GM10266 (cell line): ENCODE measurements around the gene GPR89B.
"Not testable (repeated sequence)": the region's sequence is repeated elsewhere in the genome, so short reads cannot be mapped to it uniquely, and the experiment has no call there.

Source experiments
- DNase-seq: peaks from one replicate; pipeline ENCODE4 v3.0.0; 2012; ENCODE audit errors: extremely low spot score
- CTCF ChIP-seq: IDR thresholded peaks from 2 replicates; pipeline ENCODE4 v1.5.1; 2012; ENCODE audit warnings: mild to moderate bottlenecking, low read depth; ENCODE audit not compliant: control insufficient read depth, insufficient read depth; ENCODE audit errors: missing control alignments

GPR89B gene

GRCh38 chr1:147985374-147985773 lies 57.2 kb downstream of the GPR89B start:
- not testable (repeated sequence) for DNase-seq

- DNase-seq = not testable (repeated sequence)
Observed at GRCh38 chr1:147987893-147988292, 59.7 kb downstream of the GPR89B start.

GRCh38 chr1:147992916-147993315 lies 64.7 kb downstream of the GPR89B start:
- DNase-seq = not testable (repeated sequence)

- DNase-seq = not testable (repeated sequence)
Observed at GRCh38 chr1:147993400-147993799, 65.2 kb downstream of the GPR89B start.

GRCh38 chr1:147993825-147994615 lies 65.8 kb downstream of the GPR89B start:
- DNase-seq = not testable (repeated sequence)

GRCh38 chr1:147996088-147996487 lies 67.9 kb downstream of the GPR89B start:
- DNase-seq = not testable (repeated sequence)

- DNase-seq = not testable (repeated sequence)
Observed at GRCh38 chr1:148007724-148008123, 79.5 kb downstream of the GPR89B start.

GRCh38 chr1:148010527-148010926 lies 82.3 kb downstream of the GPR89B start:
- no peak for DNase-seq
- no peak for TF ChIP-seq CTCF

- DNase-seq = not testable (repeated sequence)
Observed at GRCh38 chr1:148013177-148014144, 85.2 kb downstream of the GPR89B start.

GRCh38 chr1:148014289-148015200 lies 86.3 kb downstream of the GPR89B start:
- DNase-seq = not testable (repeated sequence)

GRCh38 chr1:148024918-148025317 lies 96.7 kb downstream of the GPR89B start:
- not testable (repeated sequence) for DNase-seq

- DNase-seq = not testable (repeated sequence)
Observed at GRCh38 chr1:148027004-148027403, 98.8 kb downstream of the GPR89B start.

GRCh38 chr1:148032247-148032646 lies 104.0 kb downstream of the GPR89B start:
- not testable (repeated sequence) for DNase-seq

- not testable (repeated sequence) for DNase-seq
Observed at GRCh38 chr1:148032690-148033089, 104.5 kb downstream of the GPR89B start.

- DNase-seq = not testable (repeated sequence)
Observed at GRCh38 chr1:148033147-148033546, 104.9 kb downstream of the GPR89B start.

GRCh38 chr1:148037850-148038461 lies 109.7 kb downstream of the GPR89B start:
- not testable (repeated sequence) for DNase-seq

GRCh38 chr1:148038462-148039333 lies 110.5 kb downstream of the GPR89B start:
- DNase-seq = not testable (repeated sequence)
